Heart left ventricle (tissue), 16 donors: ENCODE data around the gene PPP2R3A. TPM values are rescaled to one million over a fixed set of nuclear protein-coding genes. Genes with fewer than 3 reads are reported as not detected.

ENCODE experiments used
- ATAC-seq, 4 donors: fragments of 200-7000 bp; cut with Tn5 transposase; one replicate each; pipeline ENCODE4 v1.9.1; 2020 to 2022; ENCODE audit warnings: moderate library complexity in 4 of 4, mild to moderate bottlenecking in 3 of 4, moderate number of reproducible peaks in 1 of 4
- DNase-seq, 5 donors: peaks; one replicate each; pipeline ENCODE4 v3.0.0-alpha.2; 2020
- H3K27ac ChIP-seq, 12 donors: fragments of 200-600 bp; sonication (generic) in 4 of 12; one replicate each; pipeline versions ENCODE4 v1.5.0 to v1.8.0; 2016 to 2022; ENCODE audit warnings: mild to moderate bottlenecking in 2 of 12
- H3K27me3 ChIP-seq, 9 donors: fragments of 200-600 bp; sonication (generic) in 2 of 9; one replicate each; pipeline versions ENCODE4 v1.5.1 to v1.8.0; 2016 to 2022; ENCODE audit warnings: mild to moderate bottlenecking in 3 of 9
- H3K36me3 ChIP-seq, 9 donors: fragments of 200-600 bp; sonication (generic) in 2 of 9; one replicate each; pipeline versions ENCODE4 v1.5.0 to v1.8.0; 2018 to 2022; ENCODE audit warnings: mild to moderate bottlenecking in 2 of 9
- H3K4me1 ChIP-seq, 12 donors: fragments of 200-600 bp; sonication (generic) in 4 of 12; one replicate each; pipeline versions ENCODE4 v1.5.0 to v1.8.0; 2016 to 2022; ENCODE audit warnings: mild to moderate bottlenecking in 3 of 12
- H3K4me3 ChIP-seq, 12 donors: fragments of 200-600 bp; sonication (generic) in 4 of 12; one replicate each; pipeline versions ENCODE4 v1.5.0 to v1.8.0; 2017 to 2022; ENCODE audit warnings: mild to moderate bottlenecking in 9 of 12, moderate library complexity in 4 of 12
- H3K9me3 ChIP-seq, 12 donors: fragments of 200-600 bp; sonication (generic) in 4 of 12; one replicate each; pipeline versions ENCODE4 v1.5.0 to v1.8.0; 2016 to 2022; ENCODE audit warnings: mild to moderate bottlenecking in 1 of 12
- CTCF ChIP-seq, 12 donors: fragments of 200-600 bp; sonication (generic) in 4 of 12; IDR thresholded peaks; one replicate each; pipeline versions ENCODE4 v1.5.0 to v1.8.0; 2018 to 2022; ENCODE audit warnings: antibody characterized with exemption in 12 of 12, mild to moderate bottlenecking in 5 of 12
- POLR2A ChIP-seq, 2 donors: fragments of 450-650 bp; IDR thresholded peaks; one replicate each; pipeline ENCODE4 v1.6.1; 2017; ENCODE audit warnings: antibody characterized with exemption in 2 of 2, mild to moderate bottlenecking in 2 of 2, moderate library complexity in 2 of 2
- WGBS, 4 donors: extraction: QIAGEN DNeasy Blood & Tissue Kit in 2 of 4; methylation state at CpG; one replicate each; pipeline versions ENCODE4 v1.1.5 to v1.1.7; 2013 to 2018; 5-methylcytosine and 5-hydroxymethylcytosine counted together
- intact Hi-C, 10 donors: fragments of 100-400 bp; cut with DNase I; formaldehyde crosslinking; loops; one replicate each; pipeline versions ENCODE4 v1.11.1 to v1.14.2; 2022
- polyA plus RNA-seq, 2 donors: library from polyadenylated mRNA; stranded (reverse); fragments of 200-250 nt; gene quantifications; one replicate each; pipeline ENCODE4 v1.2.3, GENCODE V29; 2013
- total RNA-seq, 9 donors: library from RNA; depleted of rRNA in 2 of 9; stranded (reverse); fragments of >200 nt in 2 of 9; fragmentation: NEBNext Ultra II Directional in 3 of 9; extraction: Animal tissue kit (Norgen Biotek cat#: 25700) in 3 of 9; gene quantifications; one replicate each; pipeline versions ENCODE4 v1.1.0 to v1.2.4, GENCODE V29; 2016 to 2023
- donor health status: ischemic (EF 13 %, LVEDD 7.1; RV severe dilation, severe dysfunction).
- donor health status: healthy with polysubstance abuse.
- donor health status: DM: no; HTN: yes; CAD: no.
- donor health status: DM: no; HTN: no; CAD: no.
- donor health status: ischemic (EF 25% LVEDD 6.9; RV normal size, moderate dysfunction).
- donor health status: ischemic (EF 25% LVEDD 5.7; RV mildly dilated, moderate dysfunction).
- donor health status: healthy.
- donor health status: DM: yes; HTN: yes; CAD: no.
- donor health status: ischemic (EF 35%, LVEDD 5.7; RV mildly dilated, moderate dysfunction).
- donor health status: nonischemic (EF 11% LVEDD 7.7; RV severe dilation, severe dysfunction).
- donor health status: DM: yes; HTN: yes; CAD: no.
- donor health status: PGD.
- donor health status: ischemic (EF 29% LVEDD 5.4; RV normal size, mild dysfunction).
- donor health status: nonischemic (EF 23%, LVEDD 6.1; RV moderate dilation, normal function).

The PPP2R3A gene
- total and polyA plus RNA-seq, 11 donors, result 10.4 to 136 (median 92.4) TPM

- TF ChIP-seq POLR2A (IDR thresholded peaks at IDR 0.05) (no peak), CTCF (IDR thresholded peaks at IDR 0.05) (no peak)
- intact Hi-C loops, result no loop called here
- DNase-seq (no peak), ATAC-seq (peak in 1 of 4 donors; percentile 35)
- Histone ChIP-seq H3K27me3 (no peaks in the 10 kb centered on the region), H3K4me1 (peaks cover 0 to 60% (median 41%) of the 10 kb centered on the region in 12 donors), H3K9me3 (no peaks in the 10 kb centered on the region), H3K36me3 (no peaks in the 10 kb centered on the region), H3K27ac (no peak overlapping the region), H3K4me3 (no peak overlapping the region)
- 12 to 23% (median 21%) methylated on average over 1 of the region's 1 CpG for WGBS, 4 donors
Measured at GRCh38 chr3:136171097-136171542, 205.6 kb downstream of the PPP2R3A start.

GRCh38 chr3:136173939-136174490 lies 208.5 kb downstream of the PPP2R3A start:
- no peaks in the 10 kb centered on the region for H3K9me3 ChIP-seq
- H3K27me3 ChIP-seq, result no peaks in the 10 kb centered on the region
- DNase-seq (no peak), ATAC-seq (no peak)
- no peak overlapping the region for H3K27ac ChIP-seq
- intact Hi-C loops, result no loop called here
- H3K4me3 ChIP-seq, result no peak overlapping the region
- TF ChIP-seq POLR2A (IDR thresholded peaks at IDR 0.05) (no peak), CTCF (IDR thresholded peaks at IDR 0.05) (no peak)
- no peaks in the 10 kb centered on the region for H3K36me3 ChIP-seq
- H3K4me1 ChIP-seq, result peaks cover 0 to 63% (median 49%) of the 10 kb centered on the region in 12 donors

DNA sequence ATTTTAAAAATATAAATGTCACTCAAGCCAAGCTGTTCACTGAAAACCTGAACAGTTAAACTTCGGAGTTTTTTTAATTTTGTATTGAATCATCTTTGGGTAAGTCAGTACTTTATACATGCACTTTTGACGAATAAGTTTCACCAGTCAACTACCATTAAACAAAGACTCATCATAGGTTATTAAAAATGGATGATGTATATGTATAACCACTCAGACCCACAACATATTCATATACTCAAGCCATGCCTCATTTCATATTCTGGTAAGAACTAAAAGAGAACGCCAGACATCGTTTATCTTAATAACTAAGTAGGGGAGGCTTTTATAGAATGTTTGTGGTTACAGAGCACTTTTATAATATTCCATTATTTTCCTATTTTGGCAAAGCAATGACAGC lies 212.3 kb downstream of the PPP2R3A start:
- H3K27ac ChIP-seq, result no peak overlapping the region
- DNase-seq (no peak), ATAC-seq (no peak)
- intact Hi-C loops, result no loop called here
- TF ChIP-seq CTCF (IDR thresholded peaks at IDR 0.05) (no peak), POLR2A (IDR thresholded peaks at IDR 0.05) (no peak)
- H3K36me3 ChIP-seq, result no peaks in the 10 kb centered on the region
- H3K4me3 ChIP-seq, result no peak overlapping the region
- H3K9me3 ChIP-seq, result no peaks in the 10 kb centered on the region
- WGBS, 4 donors, result 60 to 71% (median 66%) methylated on average over 4 of the region's 4 CpGs
- peaks cover 0 to 82% (median 52%) of the 10 kb centered on the region in 12 donors for H3K4me1 ChIP-seq
- no peaks in the 10 kb centered on the region for H3K27me3 ChIP-seq

DNA sequence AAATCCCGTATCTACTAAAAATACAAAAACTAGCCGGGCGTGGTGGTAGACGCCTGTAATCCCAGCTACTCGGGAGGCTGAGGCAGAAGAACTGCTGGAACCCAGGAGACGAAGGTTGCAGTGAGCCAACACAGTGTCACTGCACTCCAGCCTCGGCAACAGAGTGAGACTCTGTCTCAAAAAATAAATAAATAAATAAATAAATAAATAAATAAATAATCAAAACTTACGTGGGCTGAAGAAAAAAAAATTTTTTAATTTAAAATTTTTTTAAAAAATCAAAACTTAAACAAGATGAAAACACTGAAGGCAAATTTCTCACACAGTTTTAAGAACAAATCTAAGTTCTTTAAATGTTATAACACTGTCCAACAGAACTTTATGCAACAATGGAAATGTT lies 216.2 kb downstream of the PPP2R3A start:
- Histone ChIP-seq H3K27me3 (no peaks in the 10 kb centered on the region), H3K36me3 (no peaks in the 10 kb centered on the region), H3K4me1 (peaks cover 5 to 83% (median 45%) of the 10 kb centered on the region in 12 donors), H3K4me3 (no peak overlapping the region), H3K27ac (no peak overlapping the region), H3K9me3 (no peaks in the 10 kb centered on the region)
- ATAC-seq (no peak), DNase-seq (no peak)
- TF ChIP-seq POLR2A (IDR thresholded peaks at IDR 0.05) (no peak), CTCF (IDR thresholded peaks at IDR 0.05) (no peak)
- intact Hi-C loops, result no loop called here
- WGBS, 4 donors, result 90 to 93% (median 92%) methylated on average over 8 of the region's 8 CpGs
